ENCODE measurements around the gene ALDH5A1.

The ALDH5A1 gene

GRCh38 chr6:24494821-24495795, at the start of gene ALDH5A1:
Gene ALDH5A1, plus strand, starts transcription at chr6:24494969. Its CDS starts 28 bp downstream, at chr6:24494997.
- DNase-seq (ENCODE audit: low spot score): peak; percentile 87

- no peak for DNase-seq (ENCODE audit: low spot score)
These were observed 49.1 kb upstream of the ALDH5A1 start for GRCh38 chr6:24445704-24446103.

- DNase-seq (ENCODE audit: low spot score): no peak
These were observed 48.1 kb upstream of the ALDH5A1 start for GRCh38 chr6:24446670-24447069.

- DNase-seq (ENCODE audit: low spot score): no peak
These were observed 46.4 kb upstream of the ALDH5A1 start for GRCh38 chr6:24448396-24448795.

- DNase-seq (ENCODE audit: low spot score): no peak
These were observed 45.8 kb upstream of the ALDH5A1 start for GRCh38 chr6:24448828-24449525.

GRCh38 chr6:24451581-24452388, 43.0 kb upstream of the ALDH5A1 start:
- no peak for DNase-seq (ENCODE audit: low spot score)

- no peak for DNase-seq (ENCODE audit: low spot score)
These were observed 40.8 kb upstream of the ALDH5A1 start for GRCh38 chr6:24453921-24454320.

GRCh38 chr6:24454452-24454851, 40.3 kb upstream of the ALDH5A1 start:
- no peak for DNase-seq (ENCODE audit: low spot score)

- DNase-seq (ENCODE audit: low spot score): no peak
These were observed 39.7 kb upstream of the ALDH5A1 start for GRCh38 chr6:24455061-24455460.

- no peak for DNase-seq (ENCODE audit: low spot score)
These were observed 36.6 kb upstream of the ALDH5A1 start for GRCh38 chr6:24458134-24458533.

GRCh38 chr6:24458941-24459340, 35.8 kb upstream of the ALDH5A1 start:
- no peak for DNase-seq (ENCODE audit: low spot score)

GRCh38 chr6:24460966-24461365, 33.8 kb upstream of the ALDH5A1 start:
- no peak for DNase-seq (ENCODE audit: low spot score)

GRCh38 chr6:24464253-24465038, 30.3 kb upstream of the ALDH5A1 start:
- DNase-seq (ENCODE audit: low spot score): no peak

- DNase-seq (ENCODE audit: low spot score): no peak
These were observed 25.0 kb upstream of the ALDH5A1 start for GRCh38 chr6:24469811-24470210.

GRCh38 chr6:24472181-24472580, 22.6 kb upstream of the ALDH5A1 start:
- no peak for DNase-seq (ENCODE audit: low spot score)

GRCh38 chr6:24476631-24477030, 18.1 kb upstream of the ALDH5A1 start:
- no peak for DNase-seq (ENCODE audit: low spot score)

- DNase-seq (ENCODE audit: low spot score): no peak
These were observed 17.7 kb upstream of the ALDH5A1 start for GRCh38 chr6:24477070-24477469.

GRCh38 chr6:24478903-24479302, 15.9 kb upstream of the ALDH5A1 start:
- no peak for DNase-seq (ENCODE audit: low spot score)

- no peak for DNase-seq (ENCODE audit: low spot score)
These were observed 14.1 kb upstream of the ALDH5A1 start for GRCh38 chr6:24480705-24481104.

GRCh38 chr6:24481449-24481848, 13.3 kb upstream of the ALDH5A1 start:
- DNase-seq (ENCODE audit: low spot score): no peak

GRCh38 chr6:24484657-24485323, 10.0 kb upstream of the ALDH5A1 start:
- DNase-seq (ENCODE audit: low spot score): no peak
